Lower lobe of right lung (tissue), 2 donors: ENCODE results near the gene DUSP3. TPM values are rescaled to one million over a fixed set of nuclear protein-coding genes. Genes with fewer than 3 reads are reported as not detected.
A peak's percentile ranks its signal among the peaks of the same experiment; 100 is the strongest.

Source experiments
- ATAC-seq, 2 donors: fragments of 200-7000 bp; cut with Tn5 transposase; one replicate each; pipeline ENCODE4 v1.9.1; 2020 to 2022; ENCODE audit warnings: mild to moderate bottlenecking in 2 of 2, moderate library complexity in 2 of 2
- DNase-seq: peaks from one replicate; pipeline ENCODE4 v3.0.0-alpha.2; 2020
- H3K27ac ChIP-seq: fragments of 200-600 bp; one replicate; pipeline ENCODE4 v1.8.0; 2022
- H3K27me3 ChIP-seq: fragments of 200-600 bp; one replicate; pipeline ENCODE4 v1.8.0; 2022; ENCODE audit warnings: low read depth
- H3K36me3 ChIP-seq: fragments of 200-600 bp; one replicate; pipeline ENCODE4 v1.8.0; 2022; ENCODE audit warnings: mild to moderate bottlenecking
- H3K4me1 ChIP-seq: fragments of 200-600 bp; one replicate; pipeline ENCODE4 v1.8.0; 2022
- H3K4me3 ChIP-seq: fragments of 200-600 bp; one replicate; pipeline ENCODE4 v1.8.0; 2022; ENCODE audit warnings: mild to moderate bottlenecking
- H3K9me3 ChIP-seq: fragments of 200-600 bp; one replicate; pipeline ENCODE4 v1.8.0; 2022
- CTCF ChIP-seq: fragments of 200-600 bp; IDR thresholded peaks from one replicate; pipeline ENCODE4 v1.8.0; 2022; ENCODE audit warnings: antibody characterized with exemption, mild to moderate bottlenecking
- intact Hi-C: fragments of 100-400 bp; cut with DNase I; formaldehyde crosslinking; loops from one replicate; pipeline ENCODE4 v1.11.0; 2022
- total RNA-seq: library from RNA; stranded (reverse); fragmentation: NEBNext Ultra II Directional; extraction: Animal tissue kit (Norgen Biotek cat#: 25700); gene quantifications from one replicate; pipeline ENCODE4 v1.2.1, GENCODE V29; 2021
- donor health status: DM: no; HTN: yes; CAD: no; lungs with severe emphysema.

The DUSP3 gene
- total RNA-seq, 1 donor from 2014 or later = 92.9 TPM

DNA sequence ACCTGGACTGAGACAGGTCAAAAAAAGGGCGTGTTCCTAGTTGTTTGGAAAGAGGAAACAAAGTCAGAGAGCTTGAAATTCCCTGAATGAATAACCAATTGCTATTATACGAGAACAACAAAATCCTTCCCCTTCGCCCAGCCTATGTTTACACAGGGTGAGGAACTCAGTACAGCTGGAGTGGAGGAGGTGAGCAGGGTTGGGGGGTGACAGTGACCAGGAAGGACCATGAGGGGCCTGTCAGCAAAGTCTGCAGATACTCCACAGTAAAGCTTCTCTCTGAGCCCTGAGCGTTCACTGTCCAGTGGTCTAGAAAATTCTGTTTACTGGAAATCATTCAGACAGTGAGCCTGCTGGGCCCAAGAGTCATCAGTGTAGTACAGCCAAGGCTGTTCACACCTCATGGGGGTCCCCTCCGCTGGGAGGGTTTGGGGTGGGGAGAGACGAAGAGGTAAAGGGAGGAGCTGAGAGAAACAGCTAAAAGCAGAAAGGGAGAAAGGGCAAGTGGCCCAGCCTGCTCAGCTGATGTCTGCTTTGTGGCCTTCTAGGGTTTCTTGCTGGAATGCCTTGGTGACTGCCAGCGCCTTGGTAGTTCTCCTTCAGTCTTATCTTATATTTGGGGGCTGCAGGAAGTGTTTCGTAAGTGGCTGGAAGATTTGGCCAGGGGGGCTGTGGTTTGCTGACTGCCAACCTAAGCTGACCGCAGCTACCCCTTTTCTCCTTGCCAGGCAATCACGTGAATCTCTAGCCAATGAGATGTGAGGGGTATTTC is 5.7 kb downstream of the DUSP3 start:
- H3K4me1 ChIP-seq = peaks cover 60% of the 10 kb centered on the region
- intact Hi-C loops = no loop called here
- peak overlapping the region; percentile 41 for H3K27ac ChIP-seq
- peaks cover 86% of the 10 kb centered on the region for H3K36me3 ChIP-seq
- no peak for ATAC-seq
- no peaks in the 10 kb centered on the region for H3K9me3 ChIP-seq
- H3K4me3 ChIP-seq = no peak overlapping the region
- no peak for TF ChIP-seq CTCF
- H3K27me3 ChIP-seq = no peaks in the 10 kb centered on the region
- DNase-seq = peak; percentile 60

DNA sequence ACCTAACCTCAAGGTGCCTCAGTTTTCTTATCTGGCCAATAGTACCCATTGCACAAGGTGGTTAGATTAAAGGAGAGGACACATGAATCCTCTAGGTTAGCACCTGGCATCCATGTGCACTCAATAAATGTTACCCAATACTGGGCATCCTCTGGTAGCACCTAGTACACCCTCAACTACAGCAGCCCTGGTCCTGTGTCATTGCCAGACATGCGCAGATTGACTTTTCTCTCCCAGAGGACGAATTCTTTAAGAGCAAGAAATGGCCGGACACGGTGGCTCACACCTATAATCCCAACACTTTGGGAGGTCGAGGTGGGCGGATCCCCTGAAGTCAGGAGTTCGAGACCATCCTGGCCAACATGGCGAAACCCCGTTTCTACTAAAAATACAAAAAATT is 7.3 kb downstream of the DUSP3 start:
- H3K9me3 ChIP-seq = no peaks in the 10 kb centered on the region
- H3K27me3 ChIP-seq = no peaks in the 10 kb centered on the region
- no peak overlapping the region for H3K27ac ChIP-seq
- peaks cover 86% of the 10 kb centered on the region for H3K36me3 ChIP-seq
- intact Hi-C loops = no loop called here
- ATAC-seq = no peak
- H3K4me1 ChIP-seq = peaks cover 60% of the 10 kb centered on the region
- no peak for DNase-seq
- no peak for TF ChIP-seq CTCF
- H3K4me3 ChIP-seq = no peak overlapping the region

DNA sequence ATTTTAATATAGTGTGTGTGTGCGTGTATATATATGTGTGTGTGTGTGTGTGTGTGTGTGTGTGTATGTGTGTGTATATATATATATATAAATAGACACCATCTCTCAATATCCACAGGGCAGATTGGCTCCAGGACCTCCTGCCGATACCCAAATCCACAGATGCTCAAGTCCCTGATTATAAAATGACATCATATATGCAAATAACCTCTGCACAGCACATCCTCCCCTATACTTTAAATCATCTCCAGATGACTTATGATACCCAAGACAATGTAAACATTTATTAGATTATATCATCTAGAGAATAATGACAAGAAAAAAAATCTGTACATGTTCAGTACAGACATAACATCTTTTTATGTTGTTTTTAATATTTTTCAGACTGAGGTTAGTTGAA is 7.8 kb downstream of the DUSP3 start:
- Histone ChIP-seq H3K36me3 (peaks cover 81% of the 10 kb centered on the region), H3K4me3 (no peak overlapping the region), H3K27me3 (no peaks in the 10 kb centered on the region), H3K4me1 (peaks cover 55% of the 10 kb centered on the region), H3K27ac (no peak overlapping the region), H3K9me3 (no peaks in the 10 kb centered on the region)
- DNase-seq (no peak), ATAC-seq (no peak)
- TF ChIP-seq CTCF = no peak
- intact Hi-C loops = no loop called here

GRCh38 chr17:43769859-43770258 is 8.9 kb downstream of the DUSP3 start:
- peaks cover 47% of the 10 kb centered on the region for H3K4me1 ChIP-seq
- H3K27me3 ChIP-seq = no peaks in the 10 kb centered on the region
- intact Hi-C loops = loop anchor here (10.0 kb wide), 2 partner anchors 75 to 195 kb away; no protein-coding TSS in a partner anchor
- ATAC-seq (no peak), DNase-seq (no peak)
- H3K4me3 ChIP-seq = no peak overlapping the region
- no peak for TF ChIP-seq CTCF
- H3K27ac ChIP-seq = no peak overlapping the region
- H3K9me3 ChIP-seq = no peaks in the 10 kb centered on the region
- peaks cover 70% of the 10 kb centered on the region for H3K36me3 ChIP-seq

DNA sequence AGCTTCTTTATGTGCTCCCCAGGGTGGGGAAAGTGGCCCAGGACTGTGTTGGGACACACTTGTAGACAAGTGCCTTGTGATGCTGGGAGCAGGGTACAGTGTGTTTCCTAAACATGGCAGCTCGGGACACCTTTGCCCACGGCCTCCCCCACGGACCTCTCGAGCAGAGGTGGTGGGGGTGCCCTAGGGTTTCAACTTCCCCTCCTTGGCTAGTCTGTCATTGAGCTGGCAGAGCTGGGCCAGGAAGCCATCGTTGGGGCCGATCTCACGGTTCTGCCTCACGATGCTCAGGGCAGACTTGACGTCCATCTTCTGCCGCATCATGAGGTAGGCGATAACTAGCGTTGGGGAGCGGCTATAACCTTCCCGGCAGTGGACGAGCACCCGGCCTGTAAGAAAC is 9.4 kb downstream of the DUSP3 start:
- peaks cover 65% of the 10 kb centered on the region for H3K36me3 ChIP-seq
- ATAC-seq = no peak
- no peak overlapping the region for H3K4me3 ChIP-seq
- intact Hi-C loops = loop anchor here (10.0 kb wide), 2 partner anchors 75 to 195 kb away; no protein-coding TSS in a partner anchor
- DNase-seq = no peak
- H3K4me1 ChIP-seq = peaks cover 43% of the 10 kb centered on the region
- H3K27ac ChIP-seq = peak overlapping the region; percentile 51
- H3K9me3 ChIP-seq = no peaks in the 10 kb centered on the region
- H3K27me3 ChIP-seq = no peaks in the 10 kb centered on the region
- TF ChIP-seq CTCF = no peak
